ENCODE measurements around the gene EPN3. TPM values are rescaled to one million over a fixed set of nuclear protein-coding genes. Genes with fewer than 3 reads are reported as not detected.

Gene EPN3
- total RNA-seq, 1 donor from 2014 or later, result 92.7 TPM

DNA sequence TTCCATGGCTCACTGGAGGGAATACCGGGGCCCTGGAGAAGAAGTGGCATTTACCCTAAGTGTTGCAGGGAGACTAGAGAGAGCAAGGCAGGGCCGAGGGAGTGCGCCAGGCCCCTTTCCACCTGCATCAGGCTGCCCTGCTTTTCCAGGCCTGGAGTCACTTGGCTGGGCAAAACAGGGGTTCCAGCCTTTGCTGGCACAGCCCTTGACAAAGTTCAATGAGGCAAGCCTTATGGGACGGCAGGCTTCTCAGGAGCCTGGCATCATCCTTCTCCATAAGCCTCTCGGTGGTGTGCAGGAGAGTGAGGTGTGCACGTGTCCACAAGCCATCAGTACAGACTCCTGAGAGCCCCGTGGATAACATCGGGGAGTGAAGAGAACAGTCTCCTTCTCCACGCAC is 55.0 kb downstream of the EPN3 start:
- DNase-seq (ENCODE audit: low spot score), result no peak

DNA sequence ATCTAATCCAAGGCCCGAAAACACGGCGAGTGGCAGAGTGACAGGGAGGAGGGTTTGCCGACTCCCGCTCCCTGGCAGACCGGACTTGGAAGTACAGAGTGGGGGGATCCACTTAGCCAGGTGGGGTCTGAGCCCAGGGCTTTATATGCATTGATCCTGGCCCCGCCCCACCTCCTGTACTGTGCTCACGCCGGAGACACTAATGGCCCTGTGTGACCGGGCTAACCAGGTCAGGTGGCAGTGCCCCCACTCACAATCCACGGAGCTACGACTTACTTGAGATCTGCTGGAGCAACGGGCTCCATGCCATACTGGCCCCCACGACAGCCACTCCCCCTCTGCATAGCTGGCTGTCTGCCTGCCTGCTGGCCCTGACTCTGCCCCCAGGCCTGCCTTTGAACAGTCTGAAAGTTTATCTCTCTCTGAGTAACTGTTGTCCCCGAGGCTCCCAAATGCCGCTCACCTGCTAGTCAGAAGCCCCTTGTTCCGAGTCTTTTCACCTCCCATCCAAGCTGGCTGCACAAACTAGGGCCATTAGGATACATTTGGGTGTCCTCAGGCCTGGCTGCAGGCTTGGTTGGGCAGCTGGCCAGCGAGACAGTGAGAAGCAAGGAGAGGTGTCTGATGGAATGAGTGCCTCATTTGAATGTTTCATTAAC is 56.0 kb downstream of the EPN3 start:
- DNase-seq (ENCODE audit: low spot score), result no peak

DNA sequence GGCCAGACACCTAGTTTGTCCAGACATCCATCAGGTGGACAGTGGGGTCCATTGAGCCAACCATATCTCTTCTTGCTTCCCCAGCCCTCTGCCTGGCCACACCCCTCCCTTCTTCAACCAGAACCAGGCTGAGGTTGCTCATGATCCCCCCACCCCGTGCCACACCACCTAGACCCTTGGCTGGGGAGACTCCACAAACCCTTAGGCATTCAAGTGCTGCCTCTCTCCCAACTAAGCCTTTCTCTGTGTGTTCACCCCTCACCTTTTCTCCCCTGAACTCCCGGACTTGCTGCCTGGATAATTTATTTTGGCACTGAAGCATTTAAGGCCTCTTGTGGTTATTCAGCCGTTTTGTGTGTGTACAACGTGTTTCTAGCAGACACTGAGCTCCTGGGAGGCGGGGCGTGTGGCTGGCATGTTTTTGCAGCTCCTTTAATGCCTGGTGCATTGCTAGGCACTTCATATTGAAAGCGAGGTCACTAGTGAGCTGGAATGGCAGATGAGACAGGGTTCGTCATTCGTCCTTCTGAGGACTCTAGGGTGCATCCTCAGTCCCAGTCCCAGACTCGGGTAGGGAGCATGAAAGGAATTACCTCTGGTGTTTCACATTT is 56.7 kb downstream of the EPN3 start:
- no peak for DNase-seq (ENCODE audit: low spot score)

DNA sequence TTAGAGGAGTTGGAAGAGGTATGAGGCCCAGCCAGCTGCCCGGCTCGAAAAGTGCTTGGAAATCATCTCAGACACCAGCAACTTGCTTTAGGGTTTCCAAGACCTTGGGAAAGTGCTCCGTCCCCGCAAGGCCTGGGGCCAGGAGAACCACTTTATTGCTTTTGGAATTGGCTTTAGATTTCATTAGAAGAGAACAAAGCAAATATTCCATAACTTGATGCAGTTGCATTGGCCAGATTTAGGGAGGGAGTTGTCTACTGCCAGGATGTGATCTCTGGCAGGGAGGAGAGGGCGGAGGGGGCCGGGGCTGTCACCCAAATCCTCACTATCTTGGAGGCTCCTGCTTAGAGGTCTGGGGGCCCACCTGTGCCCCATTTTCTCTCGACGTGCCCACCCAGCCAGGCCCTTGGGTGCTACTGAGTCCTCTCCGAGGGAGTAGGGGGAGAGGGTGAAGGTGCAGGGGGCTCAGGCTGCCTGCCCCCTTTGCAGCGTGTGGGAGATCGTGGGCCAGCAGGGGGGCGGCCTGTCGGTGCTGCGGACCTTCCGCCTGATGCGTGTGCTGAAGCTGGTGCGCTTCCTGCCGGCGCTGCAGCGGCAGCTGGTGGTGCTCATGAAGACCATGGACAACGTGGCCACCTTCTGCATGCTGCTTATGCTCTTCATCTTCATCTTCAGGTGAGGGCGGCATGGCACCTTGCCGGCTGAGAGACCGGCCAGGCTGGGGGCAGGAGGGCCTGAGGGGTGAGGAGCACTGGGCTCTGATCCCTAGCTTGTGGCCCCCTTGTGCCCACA is 58.6 kb downstream of the EPN3 start:
- DNase-seq (ENCODE audit: low spot score), result no peak

DNA sequence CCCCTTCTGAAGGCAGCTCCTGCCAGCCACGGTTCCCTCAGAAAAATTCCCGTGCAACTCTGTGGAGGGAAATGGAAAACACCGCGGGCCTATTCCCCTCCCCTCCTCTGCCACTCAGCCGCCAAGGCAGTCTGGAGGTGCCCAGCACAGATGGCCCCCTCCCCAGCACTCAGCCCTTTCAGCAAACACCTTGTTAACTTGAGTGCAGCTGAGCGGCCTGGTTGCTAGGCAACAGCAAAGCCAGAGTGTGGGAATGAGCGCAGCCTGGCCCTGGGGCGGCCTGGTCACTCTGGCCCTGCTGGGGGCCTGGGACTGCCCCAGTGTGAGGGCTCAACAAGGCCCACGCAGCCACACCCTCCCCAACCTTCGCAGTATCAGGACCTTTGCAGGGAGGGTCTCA is 60.8 kb downstream of the EPN3 start:
- no peak for DNase-seq (ENCODE audit: low spot score)

Other genes with a start within 250 kb of the EPN3 start
- gene XYLT2, start 186.6 kb upstream of the EPN3 start, total RNA-seq, result 37.0 TPM
- gene MRPL27, start 159.6 kb upstream of the EPN3 start, total RNA-seq, result 55.5 TPM
- 1.4 TPM for gene EME1, start 159.5 kb upstream of the EPN3 start, total RNA-seq
- gene LRRC59, start 135.2 kb upstream of the EPN3 start, total RNA-seq, result 71.2 TPM
- 67.5 TPM for gene ACSF2, start 106.5 kb upstream of the EPN3 start, total RNA-seq
- 2.1 TPM for gene CHAD, start 63.9 kb upstream of the EPN3 start, total RNA-seq
- gene RSAD1, start 53.9 kb upstream of the EPN3 start, total RNA-seq, result 35.4 TPM
- 4.6 TPM for gene MYCBPAP, start 24.3 kb upstream of the EPN3 start, total RNA-seq
- gene SPATA20, start 14.4 kb downstream of the EPN3 start, total RNA-seq, result 70.0 TPM
- 0.26 TPM for gene CACNA1G, start 28.0 kb downstream of the EPN3 start, total RNA-seq
- gene ABCC3, start 102.1 kb downstream of the EPN3 start, total RNA-seq, result 367 TPM
- gene ANKRD40, start 175.2 kb downstream of the EPN3 start, total RNA-seq, result 40.6 TPM
- gene LUC7L3, start 186.9 kb downstream of the EPN3 start, total RNA-seq, result 117 TPM
- 10.9 TPM for gene ANKRD40CL, start 234.8 kb downstream of the EPN3 start, total RNA-seq